ENCODE results near the gene DISC1.

The DISC1 gene

DNA sequence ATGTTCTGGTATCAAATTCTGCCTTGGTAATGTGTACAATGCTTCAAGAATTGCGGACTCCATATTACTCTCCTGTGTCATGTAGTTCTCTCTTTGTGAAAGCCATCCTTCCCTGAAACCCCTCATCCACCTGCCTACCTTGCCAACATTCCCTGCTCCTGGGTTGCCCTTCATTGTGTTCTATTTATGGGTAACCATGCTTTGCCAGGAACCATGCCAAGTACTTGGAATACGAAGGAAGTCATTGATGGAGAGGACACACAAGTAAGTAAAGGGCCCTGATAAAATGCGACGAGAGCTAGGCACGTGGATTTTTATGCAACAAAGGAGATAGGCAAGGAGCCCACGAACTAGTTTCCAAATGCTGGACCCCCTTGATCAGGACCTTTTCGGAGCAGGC is 300.8 kb downstream of the DISC1 start:
- DNase-seq (ENCODE audit: insufficient read length, low spot score) (no peak), FAIRE-seq (no peak)
- TF ChIP-seq, protein P1, sequence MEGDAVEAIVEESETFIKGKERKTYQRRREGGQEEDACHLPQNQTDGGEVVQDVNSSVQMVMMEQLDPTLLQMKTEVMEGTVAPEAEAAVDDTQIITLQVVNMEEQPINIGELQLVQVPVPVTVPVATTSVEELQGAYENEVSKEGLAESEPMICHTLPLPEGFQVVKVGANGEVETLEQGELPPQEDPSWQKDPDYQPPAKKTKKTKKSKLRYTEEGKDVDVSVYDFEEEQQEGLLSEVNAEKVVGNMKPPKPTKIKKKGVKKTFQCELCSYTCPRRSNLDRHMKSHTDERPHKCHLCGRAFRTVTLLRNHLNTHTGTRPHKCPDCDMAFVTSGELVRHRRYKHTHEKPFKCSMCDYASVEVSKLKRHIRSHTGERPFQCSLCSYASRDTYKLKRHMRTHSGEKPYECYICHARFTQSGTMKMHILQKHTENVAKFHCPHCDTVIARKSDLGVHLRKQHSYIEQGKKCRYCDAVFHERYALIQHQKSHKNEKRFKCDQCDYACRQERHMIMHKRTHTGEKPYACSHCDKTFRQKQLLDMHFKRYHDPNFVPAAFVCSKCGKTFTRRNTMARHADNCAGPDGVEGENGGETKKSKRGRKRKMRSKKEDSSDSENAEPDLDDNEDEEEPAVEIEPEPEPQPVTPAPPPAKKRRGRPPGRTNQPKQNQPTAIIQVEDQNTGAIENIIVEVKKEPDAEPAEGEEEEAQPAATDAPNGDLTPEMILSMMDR (IDR thresholded peaks at IDR 0.05; ENCODE audit: insufficient read depth, missing control alignments), result no peak

DNA sequence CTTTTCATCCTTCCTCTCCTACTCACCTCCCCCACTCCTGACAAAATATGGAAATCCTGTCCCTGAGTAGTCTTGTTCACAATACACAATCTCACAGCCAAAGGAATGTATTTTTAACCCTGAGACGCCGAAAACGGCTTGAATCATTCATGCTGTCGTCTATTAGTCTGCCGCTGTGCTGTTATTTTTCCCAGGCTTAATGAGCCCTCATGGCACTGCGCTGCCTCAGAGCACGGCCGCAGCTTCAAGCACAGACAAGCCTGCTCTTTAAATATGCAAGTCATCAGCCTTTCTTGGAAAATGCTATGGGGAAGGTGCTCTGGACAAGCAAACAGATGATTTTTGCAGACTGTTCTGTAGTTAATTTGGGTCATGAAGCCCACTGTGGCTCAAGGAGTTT is 302.7 kb downstream of the DISC1 start:
- DNase-seq (ENCODE audit: insufficient read length, low spot score) (no peak), FAIRE-seq (no peak)
- TF ChIP-seq, protein P1 (IDR thresholded peaks at IDR 0.05; ENCODE audit: insufficient read depth, missing control alignments), result no peak

DNA sequence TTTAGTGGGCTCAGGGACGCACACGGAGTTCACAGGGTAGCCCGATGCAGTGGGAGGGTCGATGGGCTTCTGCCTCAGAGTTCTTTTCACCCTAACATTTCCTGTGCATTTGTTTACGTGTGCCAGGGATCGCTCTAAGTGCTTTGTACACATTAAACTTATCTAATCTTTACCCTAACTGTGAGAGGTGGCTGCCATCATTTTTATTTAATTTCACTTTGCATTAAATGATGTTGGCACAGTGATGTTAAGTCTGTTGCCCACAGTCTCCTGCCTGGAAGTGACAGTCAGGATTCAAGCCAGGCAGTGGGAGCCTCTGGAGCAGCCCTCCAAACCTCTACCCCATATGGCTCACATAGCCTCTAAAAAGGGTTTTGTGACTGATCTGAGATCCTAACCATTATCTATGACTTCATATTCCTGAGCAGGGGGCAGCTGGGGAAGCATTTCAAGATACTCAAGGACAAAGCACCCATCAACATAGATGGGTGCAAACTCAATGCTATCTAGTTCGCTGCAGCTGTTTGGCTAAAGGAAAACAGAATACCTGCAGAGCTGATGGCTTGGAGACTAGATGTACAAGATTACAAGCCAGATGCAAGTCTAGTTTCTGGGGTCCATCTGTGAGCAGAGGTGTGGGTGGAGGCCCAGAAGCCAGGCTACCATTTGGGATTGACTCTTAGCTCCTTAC is 303.8 kb downstream of the DISC1 start:
- DNase-seq (ENCODE audit: insufficient read length, low spot score) (no peak), FAIRE-seq (no peak)
- TF ChIP-seq, protein P1 (IDR thresholded peaks at IDR 0.05; ENCODE audit: insufficient read depth, missing control alignments), result no peak

DNA sequence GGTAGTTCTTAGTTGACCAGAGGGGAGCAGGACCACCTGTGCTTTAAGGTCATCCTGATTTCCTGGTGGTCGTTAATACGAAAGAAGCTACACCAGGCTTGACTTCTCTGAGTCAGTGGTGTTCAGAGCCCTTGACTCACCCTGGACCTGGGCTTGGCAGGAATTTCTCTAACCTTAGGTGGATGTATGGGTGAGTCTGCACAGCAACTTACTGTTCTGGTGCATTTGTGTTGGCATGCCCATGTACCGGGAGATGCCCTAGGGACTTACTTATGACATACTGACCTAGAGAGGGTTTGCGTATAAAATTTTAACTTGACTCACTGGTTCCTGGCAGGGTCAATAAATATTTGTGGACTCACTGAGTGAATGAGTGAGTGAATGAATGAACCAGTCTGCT is 304.6 kb downstream of the DISC1 start:
- no peak for FAIRE-seq
- DNase-seq (ENCODE audit: insufficient read length, low spot score), result no peak
- TF ChIP-seq, protein P1 (IDR thresholded peaks at IDR 0.05; ENCODE audit: insufficient read depth, missing control alignments), result no peak

DNA sequence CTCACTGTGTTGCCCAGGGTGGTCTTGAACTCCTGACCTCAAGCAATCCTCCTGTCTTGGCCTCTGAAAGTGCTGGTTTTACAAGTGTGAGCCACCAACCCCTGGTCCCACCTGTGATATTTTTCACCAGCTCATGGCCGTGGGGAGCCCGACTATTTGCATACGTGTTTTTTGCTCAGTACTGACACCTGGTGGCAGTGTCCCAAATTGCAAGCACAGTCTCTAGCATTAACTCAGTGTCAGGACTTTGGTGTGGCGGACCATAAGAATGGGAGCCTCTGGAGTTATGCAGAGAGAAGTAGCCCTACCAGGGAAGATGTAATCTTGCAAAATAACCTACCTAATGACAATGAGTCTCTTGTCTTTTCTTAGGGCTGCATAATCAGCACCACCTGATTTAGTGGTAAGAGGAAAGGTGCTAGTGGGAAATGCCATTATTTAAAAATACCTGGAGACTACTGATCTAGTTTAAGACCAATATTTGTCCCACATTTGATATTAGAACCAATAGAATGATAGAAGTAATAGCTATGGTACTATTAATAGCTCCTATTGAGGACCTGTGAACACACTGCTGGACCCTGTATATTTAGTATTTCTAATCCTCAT is 305.4 kb downstream of the DISC1 start:
- DNase-seq (ENCODE audit: insufficient read length, low spot score) (no peak), FAIRE-seq (peak; percentile 11)
- TF ChIP-seq, protein P1 (IDR thresholded peaks at IDR 0.05; ENCODE audit: insufficient read depth, missing control alignments), result peak; percentile 45

DNA sequence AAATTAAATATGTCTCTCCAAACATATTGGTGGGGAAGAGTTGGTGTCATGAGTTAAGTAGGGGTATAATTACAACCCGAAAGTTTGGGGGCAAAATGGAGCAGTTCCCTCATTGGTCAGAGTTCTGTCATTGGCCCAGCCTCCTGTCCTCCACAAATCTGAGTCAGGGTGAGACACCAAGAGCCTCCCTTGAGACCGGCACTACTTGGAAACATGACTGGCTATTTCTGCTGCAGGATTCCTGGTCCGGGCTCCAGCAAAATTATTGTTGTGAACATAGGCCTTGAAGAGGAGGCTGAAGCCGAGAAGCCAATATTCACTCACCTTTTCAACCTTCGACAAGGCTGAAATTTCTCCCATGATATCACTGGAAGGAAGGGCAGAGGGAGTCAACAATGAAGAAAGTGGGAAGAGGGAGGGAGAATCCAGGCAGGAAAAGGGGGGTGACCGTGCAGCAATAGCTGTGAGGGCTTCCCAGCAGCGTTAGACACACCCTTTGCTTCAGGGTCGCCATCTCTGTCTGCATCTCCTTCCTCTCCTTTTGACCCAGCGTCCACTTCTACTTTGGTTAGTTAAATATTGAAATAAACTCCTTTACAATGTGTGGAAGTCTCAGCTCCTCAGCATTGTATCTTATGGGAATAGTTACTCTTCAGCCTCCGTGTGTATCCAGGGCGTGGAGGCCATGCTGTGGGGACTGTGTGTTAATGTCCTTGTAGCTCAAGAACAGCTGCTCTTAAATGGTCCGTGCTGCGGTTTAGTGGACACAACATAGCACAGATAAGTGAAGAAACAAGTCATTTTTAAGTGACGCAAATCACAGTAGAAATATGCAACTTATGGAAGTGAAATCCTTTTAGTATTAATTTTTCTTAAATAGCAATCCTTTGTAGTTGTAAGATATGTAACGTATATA is 307.4 kb downstream of the DISC1 start:
- DNase-seq (ENCODE audit: insufficient read length, low spot score), result no peak
- FAIRE-seq, result no peak
- TF ChIP-seq, protein P1 (IDR thresholded peaks at IDR 0.05; ENCODE audit: insufficient read depth, missing control alignments), result no peak

All from D721Med (cell line).